ENCODE data around the gene MINDY4.

- TF ChIP-seq CTCF (IDR thresholded peaks at IDR 0.05) = peak; percentile 98
- 0 out of 2 replicates have a peak, but pooled peaks have one; percentile 31 for TF ChIP-seq E2F5 (CRISPR knock-in tag; IDR thresholded peaks at IDR 0.05)
- TF ChIP-seq TP53 (CRISPR knock-in tag; IDR thresholded peaks at IDR 0.05) = no peak
- TF ChIP-seq CREB1 (CRISPR knock-in tag; IDR thresholded peaks at IDR 0.05) = no peak
- TF ChIP-seq NR3C1 (CRISPR knock-in tag; conservative IDR thresholded peaks at IDR 0.05; ENCODE audit: low read depth) = 0 out of 2 replicates have a peak, but pooled peaks have one; percentile 22
- peak; percentile 46; the same call in 1 of the 2 replicates for TF ChIP-seq SP1 (CRISPR knock-in tag; conservative IDR thresholded peaks at IDR 0.05)
- no peak for TF ChIP-seq SMAD4 (CRISPR knock-in tag; IDR thresholded peaks at IDR 0.05)
- TF ChIP-seq STAT6 (CRISPR knock-in tag; conservative IDR thresholded peaks at IDR 0.05; ENCODE audit: low read depth) = no peak
These were observed 167.5 kb downstream of the MINDY4 start for GRCh38 chr7:30938435-30939316.

Measured in WTC11 (cell line).